GM12891 (cell line): ENCODE results near the gene ARHGAP11A.
"Not testable (repeated sequence)": the region's sequence is repeated elsewhere in the genome, so short reads cannot be mapped to it uniquely, and the experiment has no call there.

Experiments used
- PAX5 ChIP-seq: IDR thresholded peaks from 2 replicates; pipeline ENCODE4 v1.6.1; 2011; ENCODE audit warnings: low read length, moderate library complexity, mild to moderate bottlenecking; ENCODE audit not compliant: insufficient read depth, severe bottlenecking
- POLR2A ChIP-seq: IDR thresholded peaks from 2 replicates; pipeline ENCODE4 v1.6.1; 2011; ENCODE audit warnings: low read depth, low read length, control low read depth

- not testable (repeated sequence) for TF ChIP-seq POLR2A, PAX5
Observed at GRCh38 chr15:32610719-32611118, 4.6 kb upstream of the ARHGAP11A start.
